Gastroesophageal sphincter (tissue), 4 donors: ENCODE measurements around the gene CAPG. TPM values are rescaled to one million over a fixed set of nuclear protein-coding genes. Genes with fewer than 3 reads are reported as not detected.
A peak's percentile ranks its signal among the peaks of the same experiment; 100 is the strongest.

Experiments used
- ATAC-seq: fragments of 150-250 bp; one replicate; pipeline ENCODE4 v1.9.1; 2016; ENCODE audit warnings: mild to moderate bottlenecking, moderate library complexity
- H3K27ac ChIP-seq, 4 donors: fragments of 200-600 bp; sonication (generic) in 3 of 4; 1 replicate in 3 of 4; 2 replicates in 1 of 4; pipeline ENCODE4 v1.5.1; 2016 to 2019
- H3K27me3 ChIP-seq: fragments of 200-600 bp; sonication (generic); one replicate; pipeline ENCODE4 v1.5.1; 2019
- H3K36me3 ChIP-seq, 2 donors: fragments of 200-600 bp; sonication (generic); one replicate each; pipeline ENCODE4 v1.5.1; 2019; ENCODE audit warnings: control low read depth in 1 of 2
- H3K4me1 ChIP-seq, 3 donors: fragments of 200-600 bp; sonication (generic); 1 replicate in 2 of 3; 2 replicates in 1 of 3; pipeline ENCODE4 v1.5.1; 2016 to 2019; ENCODE audit warnings: control low read depth in 2 of 3
- H3K4me3 ChIP-seq, 2 donors: fragments of 200-600 bp; sonication (generic); one replicate each; pipeline ENCODE4 v1.5.1; 2019; ENCODE audit warnings: mild to moderate bottlenecking in 1 of 2, moderate library complexity in 1 of 2
- H3K9me3 ChIP-seq, 3 donors: fragments of 200-600 bp; sonication (generic); one replicate each; pipeline ENCODE4 v1.5.1; 2017 to 2019; ENCODE audit warnings: control low read depth in 2 of 3
- CTCF ChIP-seq, 4 experiments: fragments of 200-600 bp in 2 of 4; fragments of 450-650 bp in 2 of 4; sonication (generic) in 1 of 4; IDR thresholded peaks; one replicate each; pipeline ENCODE4 v1.5.1; 2017 to 2019; ENCODE audit warnings: antibody characterized with exemption in 4 of 4, mild to moderate bottlenecking in 2 of 4, moderate library complexity in 2 of 4
- EP300 ChIP-seq: sonication (generic); formaldehyde crosslinking; IDR thresholded peaks from one replicate; pipeline ENCODE4 v1.6.1; 2017; ENCODE audit warnings: antibody characterized with exemption, mild to moderate bottlenecking
- POLR2A ChIP-seq, 2 donors: fragments of 450-650 bp; IDR thresholded peaks; one replicate each; pipeline ENCODE4 v1.6.1; 2017; ENCODE audit warnings: antibody characterized with exemption in 2 of 2, mild to moderate bottlenecking in 2 of 2, moderate library complexity in 1 of 2
- POLR2AphosphoS5 ChIP-seq: sonication (generic); formaldehyde crosslinking; IDR thresholded peaks from one replicate; pipeline ENCODE4 v1.6.1; 2017; ENCODE audit warnings: antibody characterized with exemption
- WGBS, 2 donors: methylation state at CpG; one replicate each; pipeline ENCODE4 v1.1.5; 2018; ENCODE audit warnings: low coverage in 1 of 2; 5-methylcytosine and 5-hydroxymethylcytosine counted together
- total RNA-seq, 4 donors: library from RNA; depleted of rRNA; stranded (reverse); fragments of >200 nt; gene quantifications; one replicate each; pipeline ENCODE4 v1.1.0, GENCODE V29; 2016

Gene CAPG
- total RNA-seq, 4 donors from 2014 or later, result 42.2 to 69.2 (median 60.2) TPM

GRCh38 chr2:85410584-85411404 is 628 bp upstream of the CAPG start:
- no peak for ATAC-seq
- no peaks in the 10 kb centered on the region for H3K36me3 ChIP-seq
- TF ChIP-seq POLR2AphosphoS5, result no peak
- no peak for TF ChIP-seq EP300
- no peaks in the 10 kb centered on the region for H3K9me3 ChIP-seq
- H3K27ac ChIP-seq, result peak overlapping the region in 2 of 4 donors; percentile 37 to 61
- peaks cover 0 to 49% (median 16%) of the 10 kb centered on the region in 3 donors for H3K4me1 ChIP-seq
- H3K27me3 ChIP-seq, result no peaks in the 10 kb centered on the region
- 75 to 81% methylated on average over 5 to 11 of the region's 13 CpGs for WGBS, 2 donors
- no peak overlapping the region for H3K4me3 ChIP-seq

GRCh38 chr2:85405201-85406059 is 4.7 kb downstream of the CAPG start:
- no peaks in the 10 kb centered on the region for H3K9me3 ChIP-seq
- ATAC-seq, result peak; percentile 60
- TF ChIP-seq CTCF (IDR thresholded peaks at IDR 0.05) (no peak), POLR2AphosphoS5 (no peak), POLR2A (IDR thresholded peaks at IDR 0.05) (no peak), EP300 (no peak)
- H3K27ac ChIP-seq, result peak overlapping the region in 1 of 4 donors; percentile 40
- WGBS, 2 donors, result 70 to 82% methylated on average over 11 to 12 of the region's 15 CpGs
- H3K27me3 ChIP-seq, result no peaks in the 10 kb centered on the region
- H3K4me1 ChIP-seq, result peaks cover 0 to 29% (median 8%) of the 10 kb centered on the region in 3 donors
- peaks cover 0 to 15% of the 10 kb centered on the region in 2 donors for H3K36me3 ChIP-seq
- H3K4me3 ChIP-seq, result no peak overlapping the region

GRCh38 chr2:85401844-85402243 is 8.3 kb downstream of the CAPG start:
- H3K27ac ChIP-seq, result no peak overlapping the region
- peaks cover 0 to 19% (median 0%) of the 10 kb centered on the region in 3 donors for H3K4me1 ChIP-seq
- H3K27me3 ChIP-seq, result no peaks in the 10 kb centered on the region
- WGBS, 2 donors, result 75% methylated on average over 2 of the region's 8 CpGs; no CpG with 5 or more reads in 1 of the 2 donors
- peaks cover 0 to 30% of the 10 kb centered on the region in 2 donors for H3K36me3 ChIP-seq
- TF ChIP-seq POLR2A (IDR thresholded peaks at IDR 0.05) (no peak), POLR2AphosphoS5 (no peak), EP300 (no peak), CTCF (IDR thresholded peaks at IDR 0.05) (no peak)
- H3K9me3 ChIP-seq, result no peaks in the 10 kb centered on the region
- no peak for ATAC-seq
- no peak overlapping the region for H3K4me3 ChIP-seq

GRCh38 chr2:85401464-85401805 is 8.7 kb downstream of the CAPG start:
- TF ChIP-seq EP300, result no peak
- Histone ChIP-seq H3K4me3 (no peak overlapping the region), H3K27me3 (no peaks in the 10 kb centered on the region), H3K4me1 (peaks cover 0 to 23% (median 0%) of the 10 kb centered on the region in 3 donors), H3K27ac (no peak overlapping the region), H3K36me3 (peaks cover 0 to 30% of the 10 kb centered on the region in 2 donors), H3K9me3 (no peaks in the 10 kb centered on the region)
- ATAC-seq, result no peak
- no CpG with 5 or more reads among the region's 7 CpGs for WGBS, 2 donors

- no peak overlapping the region for H3K4me3 ChIP-seq
- ATAC-seq, result no peak
- TF ChIP-seq EP300 (no peak), POLR2AphosphoS5 (no peak), CTCF (IDR thresholded peaks at IDR 0.05) (no peak), POLR2A (IDR thresholded peaks at IDR 0.05) (no peak)
- peaks cover 0 to 29% (median 0%) of the 10 kb centered on the region in 3 donors for H3K4me1 ChIP-seq
- no peak overlapping the region for H3K27ac ChIP-seq
- peaks cover 0 to 30% of the 10 kb centered on the region in 2 donors for H3K36me3 ChIP-seq
- no peaks in the 10 kb centered on the region for H3K9me3 ChIP-seq
- 41 to 70% methylated on average over 3 to 4 of the region's 14 CpGs for WGBS, 2 donors
- no peaks in the 10 kb centered on the region for H3K27me3 ChIP-seq
These were observed 9.4 kb downstream of the CAPG start for GRCh38 chr2:85400541-85401463.
